Suprapubic skin (tissue), 4 donors: ENCODE data around the gene MYD88. TPM values are rescaled to one million over a fixed set of nuclear protein-coding genes. Genes with fewer than 3 reads are reported as not detected.

Experiments used
- DNase-seq, 2 donors: peaks; one replicate each; pipeline ENCODE4 v3.0.0-alpha.2; 2019; ENCODE audit warnings: low spot score in 2 of 2
- H3K27ac ChIP-seq: fragments of 200-600 bp; sonication (generic); one replicate; pipeline ENCODE4 v1.5.1; 2019
- H3K27me3 ChIP-seq: fragments of 200-600 bp; sonication (generic); one replicate; pipeline ENCODE4 v1.5.1; 2019
- H3K36me3 ChIP-seq: fragments of 200-600 bp; sonication (generic); one replicate; pipeline ENCODE4 v1.5.1; 2019
- H3K4me1 ChIP-seq: fragments of 200-600 bp; sonication (generic); one replicate; pipeline ENCODE4 v1.5.1; 2019
- H3K4me3 ChIP-seq: fragments of 200-600 bp; sonication (generic); one replicate; pipeline ENCODE4 v1.5.1; 2019; ENCODE audit warnings: mild to moderate bottlenecking
- H3K9me3 ChIP-seq: fragments of 200-600 bp; sonication (generic); one replicate; pipeline ENCODE4 v1.5.1; 2019
- CTCF ChIP-seq, 2 donors: fragments of 200-600 bp in 1 of 2; fragments of 450-650 bp in 1 of 2; sonication (generic) in 1 of 2; IDR thresholded peaks; one replicate each; pipeline ENCODE4 v1.5.1; 2016 to 2019; ENCODE audit warnings: antibody characterized with exemption in 2 of 2, mild to moderate bottlenecking in 1 of 2, moderate library complexity in 1 of 2
- EP300 ChIP-seq: sonication (generic); formaldehyde crosslinking; IDR thresholded peaks from one replicate; pipeline ENCODE4 v1.6.1; 2017; ENCODE audit warnings: antibody characterized with exemption
- POLR2A ChIP-seq, 2 donors: fragments of 450-650 bp; IDR thresholded peaks; one replicate each; pipeline ENCODE4 v1.6.1; 2017; ENCODE audit warnings: antibody characterized with exemption in 2 of 2, mild to moderate bottlenecking in 2 of 2, moderate library complexity in 2 of 2
- POLR2AphosphoS5 ChIP-seq, 3 donors: sonication (generic); formaldehyde crosslinking; IDR thresholded peaks; one replicate each; pipeline ENCODE4 v1.6.1; 2017; ENCODE audit warnings: antibody characterized with exemption in 3 of 3
- WGBS: methylation state at CpG from one replicate; pipeline ENCODE4 v1.1.5; 2018; 5-methylcytosine and 5-hydroxymethylcytosine counted together
- total RNA-seq, 4 donors: library from RNA; depleted of rRNA; stranded (reverse); fragments of >200 nt; gene quantifications; one replicate each; pipeline ENCODE4 v1.1.0, GENCODE V29; 2016

The MYD88 gene
- total RNA-seq, 4 donors from 2014 or later: 21.6 to 33.2 (median 28.1) TPM

- Histone ChIP-seq H3K4me3 (no peak overlapping the region), H3K4me1 (no peaks in the 10 kb centered on the region), H3K27ac (no peak overlapping the region), H3K9me3 (no peaks in the 10 kb centered on the region), H3K27me3 (no peaks in the 10 kb centered on the region), H3K36me3 (peaks cover 14% of the 10 kb centered on the region)
- no peak for TF ChIP-seq EP300
- no peak for DNase-seq
- WGBS: 95% methylated on average over 1 of the region's 1 CpG
Measured at GRCh38 chr3:38186781-38187180, 48.3 kb downstream of the MYD88 start.

- DNase-seq: no peak
- H3K9me3 ChIP-seq: no peaks in the 10 kb centered on the region
- H3K27ac ChIP-seq: no peak overlapping the region
- no peaks in the 10 kb centered on the region for H3K27me3 ChIP-seq
- no peaks in the 10 kb centered on the region for H3K4me1 ChIP-seq
- no peak overlapping the region for H3K4me3 ChIP-seq
- TF ChIP-seq CTCF (IDR thresholded peaks at IDR 0.05): no peak
- no peak for TF ChIP-seq POLR2AphosphoS5 (IDR thresholded peaks at IDR 0.05)
- no peak for TF ChIP-seq EP300
- no peak for TF ChIP-seq POLR2A (IDR thresholded peaks at IDR 0.05)
- peaks cover 23% of the 10 kb centered on the region for H3K36me3 ChIP-seq
Measured at GRCh38 chr3:38190481-38190881, 52.0 kb downstream of the MYD88 start.

Other genes starting within 250 kb of the MYD88 start
- 10 to 100 TPM; 13.2 to 16.7 (median 15.0) TPM for gene VILL, start 147.9 kb upstream of the MYD88 start, total RNA-seq
- 10 to 100 TPM; 32.3 to 42.2 (median 39.3) TPM for gene PLCD1, start 109.0 kb upstream of the MYD88 start, total RNA-seq
- 1 to 10 TPM in 1 of 4 donors, under 1 TPM in 3; 0.19 to 2.1 (median 0.50) TPM for gene DLEC1, start 99.5 kb upstream of the MYD88 start, total RNA-seq
- gene ACAA1, start 1.5 kb upstream of the MYD88 start, total RNA-seq: 10 to 100 TPM; 29.3 to 54.5 (median 51.4) TPM
- gene OXSR1, start 26.9 kb downstream of the MYD88 start, total RNA-seq: 10 to 100 TPM; 25.4 to 37.4 (median 29.5) TPM
- 1 to 10 TPM in 1 of 4 donors, under 1 TPM in 1, not detected in 2; 0.21 to 1.3 TPM for gene SLC22A13, start 127.2 kb downstream of the MYD88 start, total RNA-seq
- gene SLC22A14, start 143.6 kb downstream of the MYD88 start, total RNA-seq: under 1 TPM in 1 of 4 donors, not detected in 3; 0.64 TPM
- gene XYLB, start 208.1 kb downstream of the MYD88 start, total RNA-seq: 1 to 10 TPM in 3 of 4 donors, under 1 TPM in 1; 0.76 to 3.4 (median 1.6) TPM